ENCODE data around the gene HNRNPCL2.
"Not testable (repeated sequence)": the region's sequence is repeated elsewhere in the genome, so short reads cannot be mapped to it uniquely, and the experiment has no call there.

DNA sequence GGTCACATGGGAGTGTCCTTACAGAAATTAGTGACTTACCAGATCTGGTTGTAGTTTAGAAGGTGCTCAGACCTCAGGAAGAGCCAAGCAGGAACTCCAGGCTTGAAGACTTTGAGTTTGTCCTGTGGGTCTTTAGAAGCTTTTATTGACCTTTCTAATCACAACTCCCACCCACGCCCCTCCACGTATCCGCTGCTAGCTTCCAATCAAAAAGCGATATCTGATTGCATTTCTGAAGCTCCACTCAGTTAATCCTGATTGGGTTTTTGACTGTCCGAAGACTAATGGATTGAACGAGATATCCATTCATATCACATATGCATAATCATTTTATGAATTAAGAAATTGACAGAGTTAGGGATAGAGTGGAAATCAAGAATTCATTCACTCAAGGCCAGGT lies at the start of gene HNRNPCL2:
- TF ChIP-seq, protein P1, sequence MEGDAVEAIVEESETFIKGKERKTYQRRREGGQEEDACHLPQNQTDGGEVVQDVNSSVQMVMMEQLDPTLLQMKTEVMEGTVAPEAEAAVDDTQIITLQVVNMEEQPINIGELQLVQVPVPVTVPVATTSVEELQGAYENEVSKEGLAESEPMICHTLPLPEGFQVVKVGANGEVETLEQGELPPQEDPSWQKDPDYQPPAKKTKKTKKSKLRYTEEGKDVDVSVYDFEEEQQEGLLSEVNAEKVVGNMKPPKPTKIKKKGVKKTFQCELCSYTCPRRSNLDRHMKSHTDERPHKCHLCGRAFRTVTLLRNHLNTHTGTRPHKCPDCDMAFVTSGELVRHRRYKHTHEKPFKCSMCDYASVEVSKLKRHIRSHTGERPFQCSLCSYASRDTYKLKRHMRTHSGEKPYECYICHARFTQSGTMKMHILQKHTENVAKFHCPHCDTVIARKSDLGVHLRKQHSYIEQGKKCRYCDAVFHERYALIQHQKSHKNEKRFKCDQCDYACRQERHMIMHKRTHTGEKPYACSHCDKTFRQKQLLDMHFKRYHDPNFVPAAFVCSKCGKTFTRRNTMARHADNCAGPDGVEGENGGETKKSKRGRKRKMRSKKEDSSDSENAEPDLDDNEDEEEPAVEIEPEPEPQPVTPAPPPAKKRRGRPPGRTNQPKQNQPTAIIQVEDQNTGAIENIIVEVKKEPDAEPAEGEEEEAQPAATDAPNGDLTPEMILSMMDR (IDR thresholded peaks at IDR 0.05; ENCODE audit: low read depth, low read length, poor library complexity, severe bottlenecking), result not testable (repeated sequence)
- not testable (repeated sequence) for TF ChIP-seq EZH2phosphoT487 (IDR thresholded peaks at IDR 0.05; ENCODE audit: borderline replicate concordance, low read length)
